Spleen (tissue), 7 donors: ENCODE measurements around the gene INTS1.

Experiments
- CTCF ChIP-seq, 11 experiments: fragments of 200-600 bp in 7 of 11; fragments of 450-650 bp in 4 of 11; sonication (generic) in 4 of 11; IDR thresholded peaks in 8 of 11; conservative IDR thresholded peaks in 3 of 11; 1 replicate in 7 of 11; 2 replicates in 4 of 11; pipeline versions ENCODE4 v1.4.0 to v1.8.0; 2016 to 2021; ENCODE audit warnings: antibody characterized with exemption in 11 of 11, inconsistent platforms in 4 of 11, mild to moderate bottlenecking in 1 of 11
- POLR2A ChIP-seq, 3 donors: fragments of 450-650 bp; IDR thresholded peaks; one replicate each; pipeline ENCODE4 v1.5.1; 2017; ENCODE audit warnings: antibody characterized with exemption in 3 of 3, mild to moderate bottlenecking in 1 of 3
- POLR2AphosphoS5 ChIP-seq, 3 donors: sonication (generic); formaldehyde crosslinking; IDR thresholded peaks; one replicate each; pipeline ENCODE4 v1.5.1; 2017; ENCODE audit warnings: antibody characterized with exemption in 3 of 3
- donor health status: DM: no; HTN: no; CAD: no; lungs with moderate emphysema.
- donor health status: DM: no; HTN: no; CAD: no.
- donor health status: DM: no; HTN: no; CAD: no.

- no peak for TF ChIP-seq POLR2A (IDR thresholded peaks at IDR 0.05)
- TF ChIP-seq CTCF (IDR thresholded peaks at IDR 0.05 in 8 of 11, conservative IDR thresholded peaks at IDR 0.05 in 3 of 11): no peak
- no peak for TF ChIP-seq POLR2AphosphoS5 (IDR thresholded peaks at IDR 0.05)
Measured at GRCh38 chr7:1548944-1549343, 44.8 kb upstream of the INTS1 start.
